ENCODE measurements around the gene KLHL40.

KLHL40 gene

DNA sequence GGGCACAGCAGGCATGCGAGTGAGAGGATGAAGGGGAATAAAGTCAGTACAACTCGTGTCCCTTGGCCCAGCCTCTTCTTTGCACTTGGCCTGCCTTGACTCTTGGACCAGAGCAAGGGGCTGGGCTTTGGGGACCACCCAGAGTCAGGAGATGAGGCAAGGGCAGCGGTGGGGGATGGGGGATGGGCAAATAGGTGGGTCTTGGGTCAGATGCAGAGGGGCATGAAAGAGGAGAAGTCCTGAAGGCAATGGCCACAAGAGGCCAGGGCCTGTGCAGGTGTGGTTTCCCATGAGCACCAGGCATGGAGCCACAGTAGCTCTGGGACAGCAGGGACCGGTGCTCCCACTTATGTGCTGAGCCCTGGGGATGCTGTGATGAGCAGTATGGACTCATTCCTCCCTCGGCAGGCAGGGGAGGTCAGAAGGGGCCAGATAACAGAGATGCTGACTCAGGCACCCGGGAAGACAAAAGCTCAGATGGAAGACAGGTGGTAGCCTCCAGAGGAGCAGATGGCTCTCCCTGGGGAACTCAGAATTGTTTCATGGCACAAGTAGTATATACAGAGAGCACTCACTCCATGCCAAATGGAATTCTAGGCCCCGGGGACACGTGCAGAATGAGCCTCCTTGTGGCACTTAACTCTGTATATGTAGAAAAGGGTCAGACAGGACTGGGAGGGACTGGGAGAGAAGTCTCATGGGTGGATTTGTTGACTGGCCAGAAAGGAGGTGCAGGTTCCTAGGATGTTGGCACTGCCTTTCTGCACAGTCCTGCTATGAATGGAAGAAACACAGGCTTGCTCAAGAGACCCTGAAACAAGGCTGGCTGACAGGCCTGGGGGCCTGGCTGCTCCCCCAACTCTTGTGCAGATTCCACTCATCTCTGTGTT, 17.6 kb upstream of the KLHL40 start:
- in situ Hi-C loops (cut with HindIII; ENCODE audit: low sequenced_read_pairs) = no loop called here

DNA sequence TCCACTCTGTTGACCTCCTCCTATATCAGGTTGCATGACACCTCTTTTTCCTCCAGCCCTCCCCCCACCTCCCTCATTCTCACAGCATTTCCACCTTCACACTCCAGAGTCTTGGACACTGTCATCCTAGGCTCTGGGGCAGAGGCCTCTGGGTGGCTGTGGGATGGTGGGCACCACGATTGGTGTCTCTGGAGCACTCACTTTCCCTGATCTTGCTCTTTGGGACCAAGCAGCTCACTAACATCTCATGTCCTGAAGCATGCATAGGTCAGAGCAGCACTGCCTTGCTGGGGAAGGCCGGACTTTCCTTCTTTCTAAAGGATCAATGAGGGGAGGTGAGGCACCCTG, 16.9 kb upstream of the KLHL40 start:
- in situ Hi-C loops (cut with HindIII; ENCODE audit: low sequenced_read_pairs) = no loop called here

DNA sequence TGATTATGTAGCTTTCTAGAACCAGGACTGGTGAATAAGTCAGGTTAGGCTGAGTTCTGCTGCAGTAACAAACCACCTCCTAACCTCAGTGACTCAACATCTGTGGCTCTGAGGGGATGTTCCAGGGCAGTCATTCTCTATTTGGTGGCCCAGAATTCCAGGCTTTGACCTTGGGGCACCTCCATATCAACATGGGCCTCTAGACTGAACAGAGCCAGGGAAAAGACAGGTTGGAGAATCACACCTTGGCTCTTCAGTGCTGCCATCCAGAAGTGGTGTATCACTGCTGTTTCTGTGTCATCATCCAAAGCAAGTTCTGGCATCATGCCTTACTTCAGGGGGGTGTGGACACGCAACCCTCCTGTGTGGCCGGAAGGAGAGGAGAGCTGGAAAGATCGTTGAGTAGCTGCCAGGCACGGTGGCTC, 16.5 kb upstream of the KLHL40 start:
- in situ Hi-C loops (cut with HindIII; ENCODE audit: low sequenced_read_pairs) = no loop called here

DNA sequence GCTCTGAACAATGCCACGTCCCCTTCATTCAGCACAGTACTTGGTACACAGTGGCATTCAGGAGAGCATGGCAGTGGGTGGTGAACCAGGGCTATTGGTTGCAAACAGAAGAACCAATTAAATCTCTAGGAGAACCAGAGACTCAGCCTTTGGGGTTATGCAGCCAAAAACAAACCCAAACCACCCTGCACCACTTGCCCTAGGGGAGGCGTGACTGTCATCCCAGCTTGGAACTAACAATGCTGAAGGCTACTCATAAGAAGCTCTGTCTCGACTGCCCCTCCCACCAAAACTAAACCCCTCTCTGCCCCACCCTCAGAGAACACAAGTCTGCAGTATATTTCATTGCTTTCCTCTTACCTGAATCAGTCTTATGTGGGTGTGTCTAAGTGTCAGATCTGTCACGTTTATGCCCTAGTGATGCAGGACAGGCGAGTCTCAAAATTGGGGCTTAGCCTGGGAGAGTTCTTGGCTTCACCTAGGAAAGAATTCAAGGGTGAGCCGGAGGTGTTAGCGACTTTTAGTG, 15.2 kb upstream of the KLHL40 start:
- in situ Hi-C loops (cut with HindIII; ENCODE audit: low sequenced_read_pairs) = no loop called here

DNA sequence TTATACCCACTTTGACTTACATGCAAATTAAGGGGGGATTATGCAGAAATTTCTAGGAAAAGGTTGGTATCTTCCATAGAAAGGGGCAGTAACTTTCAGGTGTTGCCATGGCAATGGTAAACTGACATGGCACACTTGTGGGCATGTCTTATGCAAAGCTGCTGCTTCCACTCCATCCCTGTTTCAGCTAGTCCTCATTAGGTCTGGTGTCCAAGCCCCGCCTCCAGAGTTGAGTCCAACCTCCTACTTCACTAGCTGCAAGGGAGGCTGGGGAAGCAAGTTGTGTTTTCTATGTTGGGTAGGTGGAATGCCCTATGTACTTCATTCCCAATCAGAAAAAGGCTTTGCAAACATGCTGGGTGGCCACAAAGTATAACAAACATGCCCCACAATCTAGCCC, 14.7 kb upstream of the KLHL40 start:
- in situ Hi-C loops (cut with HindIII; ENCODE audit: low sequenced_read_pairs) = no loop called here

DNA sequence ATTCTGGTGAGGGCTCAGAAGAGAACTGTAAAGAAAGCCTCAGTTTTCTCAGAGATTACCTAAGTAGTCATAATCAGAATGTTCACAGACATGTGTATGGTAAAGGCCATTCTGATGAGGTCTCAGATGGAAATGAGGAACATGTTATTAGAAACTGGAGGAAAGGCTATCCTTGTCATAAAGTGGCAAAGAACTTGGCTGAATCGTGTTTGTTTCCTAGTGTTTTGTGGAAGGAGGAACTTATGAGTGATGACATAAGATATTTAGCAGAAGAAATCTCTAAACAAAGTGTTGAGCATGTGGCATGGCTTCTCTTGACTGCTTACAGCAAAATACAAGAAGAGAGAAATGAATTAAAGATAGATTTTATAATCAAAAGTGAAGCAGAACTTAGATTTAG, 12.8 kb upstream of the KLHL40 start:
- in situ Hi-C loops (cut with HindIII; ENCODE audit: low sequenced_read_pairs) = no loop called here

DNA sequence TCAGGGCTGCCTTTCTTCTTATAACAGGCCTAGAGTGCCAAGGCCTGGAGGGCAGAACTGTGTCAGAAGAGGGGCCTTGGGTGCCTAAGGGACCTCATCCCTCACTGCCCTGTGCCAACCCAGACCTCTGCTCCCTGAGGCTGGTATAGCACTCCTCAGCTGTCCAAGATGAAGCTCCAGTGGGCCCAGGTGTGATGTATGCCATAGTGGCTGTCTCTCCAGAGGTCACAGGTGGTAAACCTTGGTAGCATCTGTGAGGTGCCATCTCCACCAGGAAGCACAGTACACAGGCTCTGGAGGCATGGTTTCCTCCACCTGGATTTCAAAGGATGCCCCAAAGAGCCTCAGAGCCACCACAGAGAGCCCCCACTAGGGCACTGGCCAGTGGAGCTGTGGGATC, 12.3 kb upstream of the KLHL40 start:
- in situ Hi-C loops (cut with HindIII; ENCODE audit: low sequenced_read_pairs) = no loop called here

DNA sequence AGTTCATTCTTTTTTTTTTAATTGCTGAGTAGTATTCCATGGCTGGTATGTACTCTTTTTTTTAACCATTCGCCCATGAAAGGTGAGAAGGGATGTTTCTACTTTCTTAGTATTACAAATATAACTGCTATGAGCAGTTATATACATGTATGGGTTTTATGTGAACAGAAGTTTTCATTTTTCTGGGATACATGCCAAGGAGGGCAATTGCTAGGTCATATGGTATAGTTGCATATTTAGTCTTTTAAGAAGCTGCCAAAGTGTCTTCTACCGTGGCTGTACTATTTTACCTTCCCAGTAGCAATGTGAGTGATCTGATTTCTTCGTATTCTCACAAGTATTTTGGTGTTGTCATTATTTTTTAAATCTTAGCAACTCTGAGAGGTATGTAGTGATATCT, 11.2 kb upstream of the KLHL40 start:
- in situ Hi-C loops (cut with HindIII; ENCODE audit: low sequenced_read_pairs) = no loop called here

DNA sequence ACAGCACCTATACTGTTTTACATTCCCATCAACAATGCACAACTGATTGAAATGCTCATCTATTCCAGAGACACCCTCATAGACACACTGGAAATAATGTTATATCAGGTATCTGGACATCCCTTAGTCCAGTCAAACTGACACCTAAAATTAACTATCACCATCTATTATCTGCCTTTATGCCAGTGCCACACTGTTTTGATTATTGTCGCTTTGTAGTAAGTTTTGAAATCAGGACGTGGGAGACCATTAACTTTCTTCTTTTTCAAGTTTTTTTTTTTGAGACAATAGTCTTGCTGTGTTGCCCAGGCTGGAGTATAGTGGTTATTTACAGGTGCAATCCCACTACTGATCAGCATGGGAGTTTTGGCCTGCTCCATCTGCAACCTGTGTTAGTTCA, 9.4 kb upstream of the KLHL40 start:
- in situ Hi-C loops (cut with HindIII; ENCODE audit: low sequenced_read_pairs) = no loop called here

DNA sequence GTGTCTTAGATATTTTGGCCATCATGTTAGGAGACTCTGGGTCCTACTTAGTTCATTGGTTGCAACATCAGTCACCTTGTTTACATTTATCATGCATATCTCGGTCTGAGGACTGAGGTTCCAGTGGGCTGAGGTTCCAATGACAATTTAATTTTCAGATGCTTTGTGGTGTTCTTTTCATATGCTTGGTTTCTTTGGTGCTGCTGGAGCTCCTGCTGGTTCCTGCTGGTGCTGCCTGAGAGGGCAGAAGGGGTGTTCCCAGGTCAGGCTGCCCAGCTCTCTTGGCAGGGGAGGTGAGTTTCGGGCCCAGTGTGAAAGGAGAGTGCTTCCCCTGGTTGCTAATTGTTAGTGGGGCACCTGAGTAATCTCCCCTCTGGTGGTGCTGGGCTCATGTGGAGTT, 6.9 kb upstream of the KLHL40 start:
- in situ Hi-C loops (cut with HindIII; ENCODE audit: low sequenced_read_pairs) = no loop called here

DNA sequence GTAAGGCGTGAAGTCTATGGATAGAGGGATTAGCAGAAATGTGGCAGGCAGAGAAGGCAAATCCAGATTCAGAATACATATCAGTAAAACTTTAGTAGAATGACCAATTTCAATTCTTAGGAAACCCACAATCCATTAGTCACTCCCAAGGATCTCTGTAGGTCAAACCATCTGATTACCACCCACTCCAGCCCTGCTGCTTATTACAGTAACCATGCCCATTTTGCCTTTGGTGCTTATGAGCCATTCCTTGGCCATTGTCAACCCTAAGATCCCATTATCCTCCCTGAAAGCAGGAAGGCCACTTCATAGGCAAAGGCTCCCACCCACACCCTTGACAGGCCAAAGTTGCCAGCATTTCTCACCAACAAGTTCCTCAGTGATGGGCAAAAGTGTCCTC, 5.1 kb upstream of the KLHL40 start:
- in situ Hi-C loops (cut with HindIII; ENCODE audit: low sequenced_read_pairs) = no loop called here

DNA sequence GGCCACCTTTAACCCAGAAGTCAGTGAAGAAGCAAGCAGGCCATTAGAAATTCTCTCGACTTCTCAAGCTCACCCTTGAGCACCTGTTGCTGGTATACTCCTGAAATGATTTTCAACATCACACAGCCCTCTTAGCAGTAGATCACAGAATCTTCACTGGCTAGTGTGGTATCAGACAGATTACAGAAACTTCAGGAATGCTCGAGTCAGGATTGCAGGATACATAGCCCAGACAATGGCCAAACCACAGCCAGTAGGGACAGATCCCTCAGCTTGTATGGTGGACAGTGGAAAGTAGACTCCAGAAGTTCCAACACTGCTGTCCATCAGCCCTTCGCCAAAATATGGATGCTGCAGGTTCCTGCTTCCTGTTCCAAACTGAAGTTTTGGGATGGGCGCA, 4.5 kb upstream of the KLHL40 start:
- in situ Hi-C loops (cut with HindIII; ENCODE audit: low sequenced_read_pairs) = no loop called here

DNA sequence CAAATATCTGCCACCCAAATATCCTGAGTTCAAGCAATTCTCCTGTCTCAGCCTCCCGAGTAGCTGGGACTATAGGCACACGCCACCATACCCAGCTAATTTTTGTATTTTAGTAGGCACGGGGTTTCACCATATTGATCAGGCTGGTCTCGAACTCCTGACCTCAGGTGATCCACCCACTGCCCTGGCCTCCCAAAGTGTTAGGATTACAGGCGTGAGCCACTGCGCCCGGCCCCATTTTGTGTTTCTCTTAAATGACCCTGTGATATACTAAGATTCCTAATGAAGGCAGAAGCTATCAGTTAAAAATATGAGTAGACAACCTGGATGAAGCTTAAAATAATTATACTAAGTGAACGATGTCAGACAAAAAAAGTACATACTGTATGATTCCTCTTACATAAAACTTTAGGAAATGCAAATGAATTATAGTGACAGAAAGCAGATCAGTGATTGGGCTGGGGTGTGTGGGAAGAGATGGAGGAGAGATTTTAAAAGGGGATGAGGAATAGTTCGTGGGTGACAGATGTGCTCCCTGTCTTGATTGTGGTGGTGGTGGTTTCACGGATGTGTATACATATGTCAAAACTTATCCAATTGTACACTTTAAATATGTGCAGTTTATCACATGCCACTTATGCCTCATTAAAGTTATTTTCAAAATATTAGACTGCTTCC, 3.8 kb upstream of the KLHL40 start:
- in situ Hi-C loops (cut with HindIII; ENCODE audit: low sequenced_read_pairs) = no loop called here

DNA sequence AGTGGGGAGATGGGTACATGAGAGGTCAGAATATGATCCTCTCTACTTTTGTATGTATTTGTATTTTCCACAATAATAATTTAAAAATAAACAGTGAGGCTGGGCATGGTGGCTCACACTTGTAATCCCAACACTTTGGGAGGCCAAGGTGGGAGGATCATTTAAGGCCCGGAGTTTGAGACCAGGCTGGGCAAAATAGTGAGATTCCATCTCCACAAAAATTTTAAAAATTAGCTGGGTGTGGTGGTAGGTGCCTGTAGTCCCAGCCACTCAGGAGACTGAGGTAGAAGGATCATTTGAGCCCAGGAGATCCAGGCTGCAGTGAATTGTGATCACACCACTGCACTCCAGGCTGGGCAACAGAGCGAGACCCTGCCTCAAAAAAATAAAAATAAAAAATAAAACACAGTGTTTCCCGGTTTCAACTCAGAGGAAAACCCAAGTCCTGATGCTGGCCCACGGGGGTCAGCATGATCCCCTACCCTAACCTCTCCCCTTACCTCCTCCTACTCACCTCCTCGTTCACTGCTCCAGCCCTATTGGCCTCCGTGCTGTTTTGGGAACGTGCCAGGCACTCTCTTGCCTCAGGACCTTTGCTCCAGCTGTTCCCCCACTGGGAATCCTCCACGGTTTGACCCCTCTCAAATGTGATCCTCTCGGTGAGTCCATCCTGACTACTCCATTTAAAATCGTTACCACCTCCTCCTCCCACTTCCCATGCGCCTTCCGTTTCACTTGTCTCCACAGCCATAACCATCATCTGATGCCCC, 2.9 kb upstream of the KLHL40 start:
- in situ Hi-C loops (cut with HindIII; ENCODE audit: low sequenced_read_pairs) = no loop called here

DNA sequence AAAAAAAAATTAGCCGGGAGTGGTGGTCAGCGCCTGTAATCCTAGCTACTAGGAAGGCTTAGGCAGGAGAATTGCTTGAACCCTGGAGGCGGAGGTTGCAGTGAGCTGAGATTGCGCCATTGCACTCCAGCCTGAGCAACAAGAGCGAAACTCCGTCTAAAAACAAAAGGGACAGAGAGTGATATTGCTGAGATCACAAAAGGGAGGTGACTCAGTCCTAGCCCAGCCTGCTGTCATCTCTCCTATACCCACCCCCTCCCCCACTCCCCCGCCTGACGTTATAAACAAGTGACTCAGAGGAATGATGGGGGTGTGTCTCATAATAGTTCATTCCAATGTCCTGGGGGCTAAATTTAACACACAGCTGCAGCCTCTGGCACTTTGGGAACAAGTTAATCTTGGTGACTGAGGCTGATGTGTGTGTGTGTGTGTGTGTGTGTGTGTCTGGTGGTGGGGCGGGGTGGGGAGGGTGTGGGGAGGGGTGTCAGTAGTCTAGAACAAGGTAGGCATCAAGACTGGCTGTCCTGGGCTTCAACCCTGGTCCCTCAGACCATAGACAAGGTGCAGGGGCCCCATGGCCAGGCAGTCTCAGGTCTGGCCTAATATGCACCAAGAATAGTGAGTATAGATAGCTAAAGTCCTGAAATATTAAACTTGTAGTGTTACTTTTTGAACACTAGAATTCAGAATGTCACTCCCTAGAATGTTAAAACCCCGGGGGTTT, 1.3 kb upstream of the KLHL40 start:
- in situ Hi-C loops (cut with HindIII; ENCODE audit: low sequenced_read_pairs) = no loop called here

DNA sequence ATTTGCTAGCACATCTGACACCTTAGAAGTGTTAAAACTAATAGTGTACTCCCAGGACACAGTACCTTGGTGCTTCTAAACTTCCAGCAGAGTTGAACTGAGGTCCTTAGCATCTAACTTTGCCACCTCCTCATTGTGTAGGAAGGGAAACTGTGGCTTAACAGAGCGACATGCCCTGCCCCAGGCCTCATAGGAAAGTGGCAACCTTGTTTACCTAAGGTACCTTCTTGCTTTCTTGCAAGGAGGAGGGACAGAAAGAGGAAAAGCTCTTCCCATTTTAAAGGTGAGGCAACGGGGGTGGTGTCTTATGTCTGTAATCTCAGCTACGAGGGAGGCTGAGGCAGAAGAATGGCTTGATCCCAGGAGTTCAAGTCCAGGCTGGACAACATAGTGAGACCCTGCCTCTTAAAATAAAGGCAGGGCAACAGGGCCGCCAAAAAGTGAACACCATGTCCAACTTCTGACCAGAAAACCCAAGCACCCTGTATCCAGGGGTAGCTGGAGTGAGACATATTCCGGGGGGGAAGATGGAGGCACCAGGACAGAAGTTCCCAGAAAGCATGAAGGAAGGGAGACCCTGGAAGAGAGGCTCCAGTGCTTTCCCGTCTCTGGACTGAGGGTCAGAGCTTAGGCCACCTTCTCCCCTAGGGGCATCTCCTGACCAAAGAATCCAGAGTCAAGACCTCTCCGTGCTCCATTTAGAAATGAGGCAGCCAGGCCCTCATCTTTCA, 540 bp upstream of the KLHL40 start:
- in situ Hi-C loops (cut with HindIII; ENCODE audit: low sequenced_read_pairs) = no loop called here

DNA sequence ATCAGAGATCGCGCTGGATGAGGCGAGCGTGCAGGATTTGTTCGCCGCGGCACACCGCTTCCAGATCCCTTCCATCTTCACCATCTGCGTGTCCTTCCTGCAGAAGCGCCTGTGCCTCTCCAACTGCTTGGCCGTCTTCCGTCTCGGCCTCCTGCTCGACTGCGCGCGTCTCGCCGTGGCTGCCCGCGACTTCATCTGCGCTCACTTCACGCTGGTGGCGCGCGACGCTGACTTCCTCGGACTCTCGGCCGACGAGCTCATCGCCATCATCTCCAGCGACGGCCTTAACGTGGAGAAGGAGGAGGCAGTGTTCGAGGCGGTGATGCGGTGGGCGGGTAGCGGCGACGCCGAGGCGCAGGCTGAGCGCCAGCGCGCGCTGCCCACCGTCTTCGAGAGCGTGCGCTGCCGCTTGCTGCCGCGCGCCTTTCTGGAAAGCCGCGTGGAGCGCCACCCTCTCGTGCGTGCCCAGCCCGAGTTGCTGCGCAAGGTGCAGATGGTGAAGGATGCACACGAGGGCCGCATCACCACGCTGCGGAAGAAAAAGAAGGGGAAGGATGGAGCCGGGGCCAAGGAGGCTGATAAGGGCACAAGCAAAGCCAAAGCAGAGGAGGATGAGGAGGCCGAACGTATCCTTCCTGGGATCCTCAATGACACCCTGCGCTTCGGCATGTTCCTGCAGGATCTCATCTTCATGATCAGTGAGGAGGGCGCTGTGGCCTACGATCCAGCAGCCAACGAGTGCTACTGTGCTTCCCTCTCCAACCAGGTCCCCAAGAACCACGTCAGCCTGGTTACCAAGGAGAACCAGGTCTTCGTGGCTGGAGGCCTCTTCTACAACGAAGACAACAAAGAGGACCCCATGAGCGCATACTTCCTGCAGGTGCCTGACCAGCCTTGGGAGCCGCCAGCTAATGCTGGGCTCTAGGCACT, 819 bp downstream of the KLHL40 start:
- in situ Hi-C loops (cut with HindIII; ENCODE audit: low sequenced_read_pairs) = no loop called here

DNA sequence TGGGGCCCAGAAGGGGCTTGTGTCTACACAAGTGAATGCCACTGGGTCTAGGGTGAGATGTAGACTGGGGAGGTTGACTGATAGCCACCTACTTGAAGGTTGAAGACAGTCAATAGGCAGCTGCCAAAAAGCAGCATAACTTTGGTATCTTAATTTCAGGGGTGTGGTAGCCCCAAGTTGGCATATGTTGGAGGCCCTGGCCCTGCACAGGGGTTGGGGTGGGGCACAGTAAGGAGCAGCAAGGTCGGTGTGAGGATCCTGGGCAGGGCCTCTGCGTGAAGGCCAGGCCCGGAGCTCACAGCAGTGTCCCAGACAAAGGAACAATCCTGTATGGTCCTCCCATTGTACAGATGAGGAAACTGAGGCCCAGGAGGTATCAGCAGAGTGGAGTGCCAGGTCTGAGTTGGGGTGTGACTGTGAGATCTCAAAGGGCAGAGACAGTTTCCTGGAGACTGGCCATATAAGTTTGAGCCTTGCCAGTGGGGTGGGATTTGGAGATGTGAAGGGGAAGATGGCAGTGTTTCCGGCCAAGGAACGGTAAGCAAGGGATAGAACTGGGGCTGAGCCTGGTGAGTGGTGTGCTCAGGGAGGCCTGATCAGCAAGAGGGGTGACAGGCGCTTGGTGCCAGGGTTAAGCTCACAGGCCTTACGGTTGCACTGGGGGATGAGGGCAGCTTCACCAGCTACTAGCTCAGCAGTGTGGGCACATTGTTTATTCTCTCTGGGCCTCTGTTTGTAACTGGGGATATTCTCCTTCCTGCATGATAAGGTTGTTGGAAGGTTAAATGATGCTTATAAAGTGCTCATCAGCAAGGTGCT, 1.7 kb downstream of the KLHL40 start:
- in situ Hi-C loops (cut with HindIII; ENCODE audit: low sequenced_read_pairs) = no loop called here

All from endothelial cell of hepatic sinusoid (primary cell).